Calu3 (cell line): ENCODE results near the gene KCMF1. TPM values are rescaled to one million over a fixed set of nuclear protein-coding genes. Genes with fewer than 3 reads are reported as not detected.

Source experiments
- BruUV-seq: library from RNA; stranded (reverse); fragments of 400-500 nt; replicated peaks from 2 replicates; lab custom pipeline; 2021; lab: Mats Ljungman, UMichigan
- CTCF ChIA-PET: fragments of 300-600 bp; sonication (Branson Sonifier 250); formaldehyde crosslinking; loops from one replicate; lab custom pipeline; 2022; ENCODE audit warnings: antibody characterized with exemption; lab: Charles Lee
- DNase-seq: peaks from one replicate; pipeline ENCODE4 v3.0.0; 2022
- H3K27ac Mint-ChIP-seq: one replicate; pipeline ENCODE4 v1.8.0; 2022; ENCODE audit warnings: mixed read lengths; ENCODE audit not compliant: unreplicated experiment
- H3K27me3 Mint-ChIP-seq: one replicate; pipeline ENCODE4 v1.8.0; 2022; ENCODE audit warnings: mixed read lengths; ENCODE audit not compliant: unreplicated experiment
- H3K36me3 Mint-ChIP-seq: one replicate; pipeline ENCODE4 v1.8.0; 2022; ENCODE audit warnings: mild to moderate bottlenecking, moderate library complexity, mixed read lengths; ENCODE audit not compliant: insufficient read depth, unreplicated experiment
- H3K4me1 Mint-ChIP-seq: one replicate; pipeline ENCODE4 v1.8.0; 2022; ENCODE audit warnings: mild to moderate bottlenecking, low read depth, mixed read lengths; ENCODE audit not compliant: unreplicated experiment
- H3K4me3 Mint-ChIP-seq: one replicate; pipeline ENCODE4 v1.8.0; 2022; ENCODE audit warnings: mild to moderate bottlenecking, low read depth, moderate library complexity, mixed read lengths; ENCODE audit not compliant: unreplicated experiment
- H3K9me3 Mint-ChIP-seq: one replicate; pipeline ENCODE4 v1.8.0; 2022; ENCODE audit warnings: low read depth, mixed read lengths; ENCODE audit not compliant: unreplicated experiment
- intact Hi-C: fragments of 100-400 bp; cut with micrococcal nuclease; formaldehyde crosslinking; loops from one replicate; pipeline ENCODE4 v1.10.0; 2022; ENCODE audit not compliant: unreplicated experiment
- total RNA-seq: library from RNA; stranded (reverse); gene quantifications from 2 replicates; pipeline ENCODE4 v1.2.3, GENCODE V29; 2022
- TF ChIP-seq, protein P1 (sequence below): fragments of 200-600 bp; IDR thresholded peaks from one replicate; pipeline ENCODE4 v1.8.0; 2022; ENCODE audit warnings: antibody characterized with exemption; ENCODE audit not compliant: unreplicated experiment

Gene KCMF1
- total RNA-seq, 1 experiment from 2014 or later = 69.8 TPM

DNA sequence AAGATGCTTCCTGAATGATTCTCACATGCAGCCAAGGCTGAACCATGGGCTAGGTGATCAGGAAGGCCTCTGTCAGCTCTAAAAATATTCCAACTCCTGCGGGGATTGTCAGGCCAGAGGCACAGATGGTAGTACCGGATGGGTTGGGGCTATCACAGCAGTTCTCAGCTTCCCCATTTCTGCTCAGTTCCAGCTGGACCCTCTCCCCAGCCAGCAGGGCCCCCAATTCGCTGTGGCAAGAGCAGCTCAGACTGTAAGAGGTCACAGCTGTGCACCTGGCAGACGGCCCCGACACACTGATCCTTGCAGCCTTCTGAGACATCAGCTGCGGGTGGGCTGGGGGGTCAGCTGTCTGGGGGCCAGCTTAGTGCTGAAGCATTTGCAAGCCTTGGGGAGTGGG is 118.6 kb downstream of the KCMF1 start:
- TF ChIP-seq, protein P1, sequence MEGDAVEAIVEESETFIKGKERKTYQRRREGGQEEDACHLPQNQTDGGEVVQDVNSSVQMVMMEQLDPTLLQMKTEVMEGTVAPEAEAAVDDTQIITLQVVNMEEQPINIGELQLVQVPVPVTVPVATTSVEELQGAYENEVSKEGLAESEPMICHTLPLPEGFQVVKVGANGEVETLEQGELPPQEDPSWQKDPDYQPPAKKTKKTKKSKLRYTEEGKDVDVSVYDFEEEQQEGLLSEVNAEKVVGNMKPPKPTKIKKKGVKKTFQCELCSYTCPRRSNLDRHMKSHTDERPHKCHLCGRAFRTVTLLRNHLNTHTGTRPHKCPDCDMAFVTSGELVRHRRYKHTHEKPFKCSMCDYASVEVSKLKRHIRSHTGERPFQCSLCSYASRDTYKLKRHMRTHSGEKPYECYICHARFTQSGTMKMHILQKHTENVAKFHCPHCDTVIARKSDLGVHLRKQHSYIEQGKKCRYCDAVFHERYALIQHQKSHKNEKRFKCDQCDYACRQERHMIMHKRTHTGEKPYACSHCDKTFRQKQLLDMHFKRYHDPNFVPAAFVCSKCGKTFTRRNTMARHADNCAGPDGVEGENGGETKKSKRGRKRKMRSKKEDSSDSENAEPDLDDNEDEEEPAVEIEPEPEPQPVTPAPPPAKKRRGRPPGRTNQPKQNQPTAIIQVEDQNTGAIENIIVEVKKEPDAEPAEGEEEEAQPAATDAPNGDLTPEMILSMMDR = no peak
- Mint-ChIP-seq H3K36me3 (no peaks in the 10 kb centered on the region), H3K9me3 (no peaks in the 10 kb centered on the region), H3K27ac (no peak overlapping the region), H3K27me3 (no peaks in the 10 kb centered on the region), H3K4me1 (no peaks in the 10 kb centered on the region), H3K4me3 (no peak overlapping the region)
- CTCF ChIA-PET = no interaction called here
- BruUV-seq = no TSS peak
- no peak for DNase-seq
- intact Hi-C loops = no loop called here

DNA sequence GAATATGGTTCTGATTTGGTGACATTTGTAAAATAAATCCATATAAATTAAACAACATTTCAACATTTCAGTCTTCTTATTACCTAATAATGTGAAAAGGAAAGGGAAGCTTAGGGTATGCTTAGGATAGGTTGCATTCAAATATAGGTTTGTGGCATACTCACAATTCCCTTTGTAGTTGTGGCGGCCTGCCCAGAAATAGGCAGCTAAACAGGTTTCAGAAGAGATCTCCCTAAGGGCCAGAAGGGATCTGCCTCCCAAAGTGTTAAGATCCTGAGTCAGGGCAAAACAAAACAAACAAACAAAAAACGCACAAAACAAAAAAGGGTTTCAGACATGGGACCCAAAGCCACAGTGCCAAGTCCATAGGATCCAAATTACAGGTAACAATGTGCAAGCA is 120.9 kb downstream of the KCMF1 start:
- no peak for DNase-seq
- no peaks in the 10 kb centered on the region for H3K36me3 Mint-ChIP-seq
- intact Hi-C loops = no loop called here
- H3K9me3 Mint-ChIP-seq = no peaks in the 10 kb centered on the region
- H3K4me1 Mint-ChIP-seq = no peaks in the 10 kb centered on the region
- no peak overlapping the region for H3K4me3 Mint-ChIP-seq
- BruUV-seq = no TSS peak
- H3K27ac Mint-ChIP-seq = no peak overlapping the region
- TF ChIP-seq, protein P1 = no peak
- CTCF ChIA-PET = no interaction called here
- no peaks in the 10 kb centered on the region for H3K27me3 Mint-ChIP-seq

DNA sequence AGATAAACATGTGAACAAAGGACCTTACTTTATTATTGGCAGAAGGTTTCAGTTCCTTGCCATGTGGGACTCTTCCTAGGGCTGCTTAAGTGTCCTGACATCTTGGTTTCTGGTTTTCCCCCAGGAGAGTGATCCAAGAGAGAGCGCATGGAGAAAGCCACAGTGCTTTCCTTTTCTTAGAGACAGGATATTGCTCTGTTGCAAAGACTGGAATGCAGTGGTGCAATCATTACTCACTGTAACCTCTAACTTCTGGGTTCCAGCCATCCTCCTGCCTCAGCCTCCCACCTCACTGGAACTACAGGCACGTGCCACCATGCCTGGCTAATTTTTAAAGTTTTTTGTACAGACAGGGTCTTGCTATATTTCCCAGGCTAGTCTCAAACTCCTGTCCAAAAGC is 124.1 kb downstream of the KCMF1 start:
- TF ChIP-seq, protein P1 = no peak
- no TSS peak for BruUV-seq
- H3K27me3 Mint-ChIP-seq = no peaks in the 10 kb centered on the region
- no peak overlapping the region for H3K27ac Mint-ChIP-seq
- no peaks in the 10 kb centered on the region for H3K9me3 Mint-ChIP-seq
- H3K4me3 Mint-ChIP-seq = no peak overlapping the region
- no peaks in the 10 kb centered on the region for H3K36me3 Mint-ChIP-seq
- CTCF ChIA-PET = interaction anchor here (0.6 kb wide), 1 partner anchor 166 kb away, joined by 6 read pairs; no protein-coding TSS in a partner anchor
- H3K4me1 Mint-ChIP-seq = no peaks in the 10 kb centered on the region
- intact Hi-C loops = no loop called here
- no peak for DNase-seq

DNA sequence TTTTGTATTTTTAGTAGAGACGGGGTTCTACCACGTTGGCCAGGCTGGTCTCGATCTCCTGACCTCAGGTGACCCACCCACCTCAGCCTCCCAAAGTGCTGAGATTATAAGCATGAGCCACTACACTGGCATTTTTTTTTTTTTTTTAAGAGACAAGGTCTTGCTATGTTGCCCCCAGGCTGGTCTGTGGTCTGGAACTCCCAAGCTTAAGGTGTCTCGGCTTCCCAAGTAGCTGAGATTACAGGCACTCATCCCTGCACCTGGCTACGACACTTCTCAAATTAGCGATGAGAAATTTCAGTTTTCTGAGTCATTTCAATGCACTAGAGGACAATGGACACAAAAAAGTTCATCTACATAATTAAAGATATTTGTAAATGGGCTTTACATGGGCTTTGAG is 125.7 kb downstream of the KCMF1 start:
- no TSS peak for BruUV-seq
- H3K27ac Mint-ChIP-seq = no peak overlapping the region
- H3K9me3 Mint-ChIP-seq = no peaks in the 10 kb centered on the region
- no peaks in the 10 kb centered on the region for H3K27me3 Mint-ChIP-seq
- H3K4me3 Mint-ChIP-seq = no peak overlapping the region
- TF ChIP-seq, protein P1 = no peak
- CTCF ChIA-PET = no interaction called here
- no peaks in the 10 kb centered on the region for H3K4me1 Mint-ChIP-seq
- DNase-seq = no peak
- no peaks in the 10 kb centered on the region for H3K36me3 Mint-ChIP-seq
- intact Hi-C loops = no loop called here
